Neural cell (in vitro differentiated cells): ENCODE data around the gene SFMBT2. TPM values are rescaled to one million over a fixed set of nuclear protein-coding genes. Genes with fewer than 3 reads are reported as not detected.

ENCODE experiments used
- H2AFZ ChIP-seq: fragments of 200-600, 300-800 bp; sonication (generic), shearing (Covaris generic); 2 replicates; pipeline ENCODE4 v1.6.0; 2014; ENCODE audit warnings: low read depth, mild to moderate bottlenecking, antibody characterized with exemption, low read length, moderate library complexity
- H3F3A ChIP-seq: fragments of 200-600 bp; shearing (Covaris generic); 2 replicates; pipeline ENCODE4 v1.6.1; 2016; ENCODE audit warnings: mild to moderate bottlenecking, moderate library complexity, mixed read lengths, antibody characterized with exemption, low read length; ENCODE audit not compliant: insufficient read depth, poor library complexity, severe bottlenecking
- H3K27ac ChIP-seq: fragments of 200-600, 300-800 bp; sonication (generic), shearing (Covaris generic); 2 replicates; pipeline ENCODE4 v1.5.1; 2014; ENCODE audit warnings: mild to moderate bottlenecking, low read length, moderate library complexity
- H3K27me3 ChIP-seq: fragments of 300-800, 200-600 bp; sonication (generic), shearing (Covaris generic); 2 replicates; pipeline ENCODE4 v1.6.0; 2014; ENCODE audit warnings: mild to moderate bottlenecking, low read depth, low read length, moderate library complexity; ENCODE audit not compliant: insufficient read depth
- H3K36me3 ChIP-seq: fragments of 300-800, 200-600 bp; sonication (generic), shearing (Covaris generic); 2 replicates; pipeline ENCODE4 v1.5.1; 2014; ENCODE audit warnings: mild to moderate bottlenecking, antibody characterized with exemption, low read length, moderate library complexity; ENCODE audit not compliant: insufficient read depth
- H3K4me2 ChIP-seq: fragments of 300-800, 200-600 bp; sonication (generic), shearing (Covaris generic); 2 replicates; pipeline ENCODE4 v1.6.0; 2014; ENCODE audit warnings: mild to moderate bottlenecking, low read length
- H3K4me3 ChIP-seq: fragments of 300-800, 200-600 bp; sonication (generic), shearing (Covaris generic); 2 replicates; pipeline ENCODE4 v1.5.1; 2014; ENCODE audit warnings: mild to moderate bottlenecking, low read length, moderate library complexity
- H3K79me2 ChIP-seq: fragments of 200-600 bp; shearing (Covaris generic); replicated peaks from 2 replicates; pipeline ENCODE4 v1.6.0; 2014; ENCODE audit warnings: mild to moderate bottlenecking, low read length, moderate library complexity; ENCODE audit not compliant: insufficient read depth
- H3K9ac ChIP-seq: fragments of 300-800, 200-600 bp; sonication (generic), shearing (Covaris generic); 2 replicates; pipeline ENCODE4 v1.6.1; 2016; ENCODE audit warnings: mild to moderate bottlenecking, low read length, mixed read lengths
- H3K9me2 ChIP-seq: fragments of 200-600 bp; shearing (Covaris generic); 2 replicates; pipeline ENCODE4 v1.6.1; 2016; ENCODE audit warnings: mild to moderate bottlenecking, low read length, mixed read lengths; ENCODE audit not compliant: insufficient read depth
- H3K9me3 ChIP-seq: fragments of 200-600, 300-800 bp; sonication (generic), shearing (Covaris generic); 2 replicates; pipeline ENCODE4 v1.6.1; 2016; ENCODE audit warnings: mild to moderate bottlenecking, mixed run types, low read length, moderate library complexity, mixed read lengths
- H4K20me1 ChIP-seq: fragments of 200-600 bp; shearing (Covaris generic); 2 replicates; pipeline ENCODE4 v1.6.1; 2016; ENCODE audit warnings: mild to moderate bottlenecking, mixed run types; ENCODE audit not compliant: insufficient read depth
- EP300 ChIP-seq: fragments of 450-650 bp; conservative IDR thresholded peaks from 2 replicates; pipeline ENCODE4 v1.6.1; 2014; ENCODE audit warnings: antibody characterized with exemption, mild to moderate bottlenecking, moderate library complexity; ENCODE audit not compliant: poor library complexity, severe bottlenecking
- EZH2 ChIP-seq: fragments of 200-600, 300-800 bp; shearing (Covaris generic), sonication (generic); IDR thresholded peaks from 2 replicates; pipeline ENCODE4 v1.6.1; 2014; ENCODE audit warnings: antibody characterized with exemption, low read length, borderline replicate concordance, mild to moderate bottlenecking; ENCODE audit not compliant: insufficient read depth, poor library complexity, severe bottlenecking
- MXI1 ChIP-seq: fragments of 450-650 bp; conservative IDR thresholded peaks from 2 replicates; pipeline ENCODE4 v1.6.1; 2014; ENCODE audit warnings: antibody characterized with exemption, mild to moderate bottlenecking; ENCODE audit not compliant: poor library complexity, severe bottlenecking
- POLR2AphosphoS5 ChIP-seq: IDR thresholded peaks from 2 replicates; pipeline ENCODE4 v1.6.1; 2012
- RAD21 ChIP-seq: fragments of 450-650 bp; conservative IDR thresholded peaks from 2 replicates; pipeline ENCODE4 v1.6.1; 2014; ENCODE audit warnings: antibody characterized with exemption, mild to moderate bottlenecking, moderate library complexity
- SMC3 ChIP-seq: fragments of 450-650 bp; conservative IDR thresholded peaks from 2 replicates; pipeline ENCODE4 v1.6.1; 2014; ENCODE audit warnings: antibody characterized with exemption, mild to moderate bottlenecking, moderate library complexity; ENCODE audit not compliant: poor library complexity
- TAF1 ChIP-seq: IDR thresholded peaks from 2 replicates; pipeline ENCODE4 v1.6.1; 2012; ENCODE audit warnings: low read depth
- polyA plus RNA-seq: library from polyadenylated mRNA; depleted of rRNA; stranded (reverse); fragments of >200 nt; gene quantifications from 2 replicates; pipeline ENCODE4 v1.2.3, GENCODE V29; 2014
- TF ChIP-seq, protein P1 (sequence below): fragments of 450-650 bp; IDR thresholded peaks from 2 replicates; pipeline ENCODE4 v1.5.1; 2014; ENCODE audit warnings: antibody characterized with exemption, mild to moderate bottlenecking, moderate library complexity; ENCODE audit not compliant: poor library complexity, severe bottlenecking
- TF ChIP-seq, protein P2 (sequence below): IDR thresholded peaks from 2 replicates; pipeline ENCODE4 v1.6.1; 2012; ENCODE audit warnings: borderline replicate concordance

The SFMBT2 gene
- polyA plus RNA-seq, 1 donor from 2014 or later = 1.3 TPM

GRCh38 chr10:7424919-7425318 lies 14.1 kb upstream of the SFMBT2 start:
- TF ChIP-seq RAD21 (no peak), EZH2 (no peak), MXI1 (no peak), POLR2AphosphoS5 (no peak), SMC3 (no peak), EP300 (no peak), TAF1 (no peak)
- TF ChIP-seq, protein P1, sequence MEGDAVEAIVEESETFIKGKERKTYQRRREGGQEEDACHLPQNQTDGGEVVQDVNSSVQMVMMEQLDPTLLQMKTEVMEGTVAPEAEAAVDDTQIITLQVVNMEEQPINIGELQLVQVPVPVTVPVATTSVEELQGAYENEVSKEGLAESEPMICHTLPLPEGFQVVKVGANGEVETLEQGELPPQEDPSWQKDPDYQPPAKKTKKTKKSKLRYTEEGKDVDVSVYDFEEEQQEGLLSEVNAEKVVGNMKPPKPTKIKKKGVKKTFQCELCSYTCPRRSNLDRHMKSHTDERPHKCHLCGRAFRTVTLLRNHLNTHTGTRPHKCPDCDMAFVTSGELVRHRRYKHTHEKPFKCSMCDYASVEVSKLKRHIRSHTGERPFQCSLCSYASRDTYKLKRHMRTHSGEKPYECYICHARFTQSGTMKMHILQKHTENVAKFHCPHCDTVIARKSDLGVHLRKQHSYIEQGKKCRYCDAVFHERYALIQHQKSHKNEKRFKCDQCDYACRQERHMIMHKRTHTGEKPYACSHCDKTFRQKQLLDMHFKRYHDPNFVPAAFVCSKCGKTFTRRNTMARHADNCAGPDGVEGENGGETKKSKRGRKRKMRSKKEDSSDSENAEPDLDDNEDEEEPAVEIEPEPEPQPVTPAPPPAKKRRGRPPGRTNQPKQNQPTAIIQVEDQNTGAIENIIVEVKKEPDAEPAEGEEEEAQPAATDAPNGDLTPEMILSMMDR = no peak
- TF ChIP-seq, protein P2, sequence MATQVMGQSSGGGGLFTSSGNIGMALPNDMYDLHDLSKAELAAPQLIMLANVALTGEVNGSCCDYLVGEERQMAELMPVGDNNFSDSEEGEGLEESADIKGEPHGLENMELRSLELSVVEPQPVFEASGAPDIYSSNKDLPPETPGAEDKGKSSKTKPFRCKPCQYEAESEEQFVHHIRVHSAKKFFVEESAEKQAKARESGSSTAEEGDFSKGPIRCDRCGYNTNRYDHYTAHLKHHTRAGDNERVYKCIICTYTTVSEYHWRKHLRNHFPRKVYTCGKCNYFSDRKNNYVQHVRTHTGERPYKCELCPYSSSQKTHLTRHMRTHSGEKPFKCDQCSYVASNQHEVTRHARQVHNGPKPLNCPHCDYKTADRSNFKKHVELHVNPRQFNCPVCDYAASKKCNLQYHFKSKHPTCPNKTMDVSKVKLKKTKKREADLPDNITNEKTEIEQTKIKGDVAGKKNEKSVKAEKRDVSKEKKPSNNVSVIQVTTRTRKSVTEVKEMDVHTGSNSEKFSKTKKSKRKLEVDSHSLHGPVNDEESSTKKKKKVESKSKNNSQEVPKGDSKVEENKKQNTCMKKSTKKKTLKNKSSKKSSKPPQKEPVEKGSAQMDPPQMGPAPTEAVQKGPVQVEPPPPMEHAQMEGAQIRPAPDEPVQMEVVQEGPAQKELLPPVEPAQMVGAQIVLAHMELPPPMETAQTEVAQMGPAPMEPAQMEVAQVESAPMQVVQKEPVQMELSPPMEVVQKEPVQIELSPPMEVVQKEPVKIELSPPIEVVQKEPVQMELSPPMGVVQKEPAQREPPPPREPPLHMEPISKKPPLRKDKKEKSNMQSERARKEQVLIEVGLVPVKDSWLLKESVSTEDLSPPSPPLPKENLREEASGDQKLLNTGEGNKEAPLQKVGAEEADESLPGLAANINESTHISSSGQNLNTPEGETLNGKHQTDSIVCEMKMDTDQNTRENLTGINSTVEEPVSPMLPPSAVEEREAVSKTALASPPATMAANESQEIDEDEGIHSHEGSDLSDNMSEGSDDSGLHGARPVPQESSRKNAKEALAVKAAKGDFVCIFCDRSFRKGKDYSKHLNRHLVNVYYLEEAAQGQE = no peak
- no peak overlapping the region for H3K27ac ChIP-seq
- no peak overlapping the region for H3K4me3 ChIP-seq

DNA sequence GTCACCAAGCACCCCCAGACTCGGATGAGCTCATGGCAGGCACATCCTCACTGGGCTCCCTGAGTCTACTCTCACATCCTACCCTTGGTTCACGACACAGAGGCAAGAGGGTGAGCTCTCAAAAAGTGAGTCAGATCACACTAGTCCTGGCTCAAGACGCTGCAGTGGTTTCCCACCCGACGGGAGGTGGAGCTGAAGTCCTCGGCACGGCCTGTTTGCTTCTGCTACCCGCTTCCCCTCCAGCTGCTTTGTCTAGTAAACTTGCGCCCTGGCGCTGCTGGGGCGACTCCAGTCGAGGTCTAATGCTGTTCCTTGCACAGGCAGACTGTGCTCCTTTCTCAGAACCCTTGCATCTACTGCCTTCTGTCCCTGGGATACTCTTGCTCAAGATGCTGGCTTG lies 13.5 kb upstream of the SFMBT2 start:
- H3K79me2 ChIP-seq = no peaks in the 10 kb centered on the region
- H2AFZ ChIP-seq = no peak overlapping the region
- H3K9ac ChIP-seq = no peak overlapping the region
- TF ChIP-seq, protein P2 = no peak
- TF ChIP-seq EZH2 = no peak
- TF ChIP-seq EP300 = no peak
- TF ChIP-seq POLR2AphosphoS5 = no peak
- no peak for TF ChIP-seq RAD21
- no peak for TF ChIP-seq TAF1
- TF ChIP-seq, protein P1 = no peak
- no peak for TF ChIP-seq SMC3
- no peaks in the 10 kb centered on the region for H3F3A ChIP-seq
- H3K36me3 ChIP-seq = no peaks in the 10 kb centered on the region
- H3K9me3 ChIP-seq = no peaks in the 10 kb centered on the region
- no peaks in the 10 kb centered on the region for H3K9me2 ChIP-seq
- H3K4me2 ChIP-seq = no peak overlapping the region
- no peak overlapping the region for H3K27ac ChIP-seq
- no peaks in the 10 kb centered on the region for H4K20me1 ChIP-seq
- peaks cover 10% of the 10 kb centered on the region for H3K27me3 ChIP-seq
- H3K4me3 ChIP-seq = no peak overlapping the region

More at GRCh38 chr10:7424919-7425318, 14.1 kb upstream of the SFMBT2 start:
- no peaks in the 10 kb centered on the region for H3K36me3 ChIP-seq
- H3K9me3 ChIP-seq = no peaks in the 10 kb centered on the region
- no peaks in the 10 kb centered on the region for H4K20me1 ChIP-seq
- no peaks in the 10 kb centered on the region for H3K79me2 ChIP-seq
- H3K27me3 ChIP-seq = peaks cover 10% of the 10 kb centered on the region
- H3F3A ChIP-seq = no peaks in the 10 kb centered on the region
- no peak overlapping the region for H3K9ac ChIP-seq
- no peak overlapping the region for H3K4me2 ChIP-seq
- no peaks in the 10 kb centered on the region for H3K9me2 ChIP-seq
- no peak overlapping the region for H2AFZ ChIP-seq
